GM21786 (cell line): ENCODE measurements around the gene ZNF619.
"Not testable (repeated sequence)": the region's sequence is repeated elsewhere in the genome, so short reads cannot be mapped to it uniquely, and the experiment has no call there.

Experiments
- ATAC-seq: cut with Tn5 transposase; IDR thresholded peaks from one replicate; pipeline ENCODE4 v1.9.1; 2021; ENCODE audit not compliant: unreplicated experiment

ZNF619 gene

DNA sequence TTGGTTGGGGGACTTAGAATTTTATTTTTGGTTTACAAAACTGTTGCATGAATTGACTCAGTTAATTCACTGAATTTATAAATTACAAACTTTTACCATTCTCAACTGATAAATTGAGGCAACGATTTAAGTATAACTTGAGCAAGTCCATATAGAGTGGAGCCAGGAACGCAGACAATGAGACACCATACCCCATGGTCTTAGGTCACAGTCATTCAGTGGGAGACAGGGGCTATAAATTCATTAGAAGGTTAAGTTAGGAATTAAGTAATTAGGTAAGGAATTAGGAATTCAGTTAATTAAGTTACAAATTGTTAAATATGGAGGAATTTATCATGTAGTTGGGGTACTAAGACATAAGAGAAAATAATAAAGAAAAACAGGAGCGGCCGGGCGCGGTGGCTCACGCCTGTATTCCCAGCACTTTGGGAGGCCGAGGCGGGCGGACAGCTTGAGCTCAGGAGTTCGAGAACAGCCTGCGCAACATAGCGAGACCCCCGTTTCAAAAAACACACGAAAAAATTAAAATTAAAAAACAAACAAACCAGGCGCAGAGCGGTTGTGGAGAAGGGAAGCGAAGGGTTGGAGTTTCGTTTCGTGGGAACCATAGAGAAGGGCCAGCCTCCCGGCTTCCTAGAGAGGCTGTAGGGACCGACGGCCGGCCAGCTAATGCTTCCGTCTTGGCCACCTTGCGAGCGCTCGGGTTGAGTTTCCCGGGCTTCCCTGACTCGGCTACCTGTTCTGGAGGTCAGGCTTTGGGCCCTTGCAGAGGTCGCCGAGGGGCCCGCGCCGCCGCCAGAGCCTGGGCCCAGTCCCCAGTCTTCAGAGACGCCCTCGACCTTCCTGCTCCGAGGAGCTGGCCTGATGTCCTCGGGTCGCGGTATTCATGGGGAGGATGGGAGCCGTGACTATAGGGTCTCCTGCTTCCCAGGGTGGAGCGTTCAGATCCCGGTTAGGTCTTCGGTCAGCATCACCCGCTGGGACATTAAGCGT, at the start of gene ZNF619:
ZNF619 (plus strand) TSS at position 645 of the 993 bp plus-strand sequence. CDS start 858 bp downstream, outside the sequence.
- ATAC-seq = peak; percentile 84

DNA sequence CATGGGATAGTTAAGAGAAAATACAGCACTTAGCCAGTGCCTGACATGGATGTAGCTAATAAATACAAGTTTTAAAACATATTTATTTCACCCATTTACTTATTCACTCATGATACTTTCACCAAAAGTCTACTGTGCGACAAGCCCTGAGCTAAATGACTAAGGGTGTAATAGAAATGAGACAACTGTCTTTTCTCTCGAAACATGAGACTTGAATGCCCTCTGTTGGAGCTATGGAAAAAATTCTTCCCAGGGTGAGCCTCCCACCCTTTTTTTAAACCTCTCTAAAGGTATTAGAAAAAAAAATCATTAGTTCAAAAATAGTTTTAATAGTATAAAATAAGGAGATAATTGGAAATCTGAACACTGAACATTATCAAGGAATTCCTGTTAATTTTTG, 44.1 kb upstream of the ZNF619 start:
- ATAC-seq = no peak

- no peak for ATAC-seq
Measured at GRCh38 chr3:40437889-40438288, 39.0 kb upstream of the ZNF619 start.

DNA sequence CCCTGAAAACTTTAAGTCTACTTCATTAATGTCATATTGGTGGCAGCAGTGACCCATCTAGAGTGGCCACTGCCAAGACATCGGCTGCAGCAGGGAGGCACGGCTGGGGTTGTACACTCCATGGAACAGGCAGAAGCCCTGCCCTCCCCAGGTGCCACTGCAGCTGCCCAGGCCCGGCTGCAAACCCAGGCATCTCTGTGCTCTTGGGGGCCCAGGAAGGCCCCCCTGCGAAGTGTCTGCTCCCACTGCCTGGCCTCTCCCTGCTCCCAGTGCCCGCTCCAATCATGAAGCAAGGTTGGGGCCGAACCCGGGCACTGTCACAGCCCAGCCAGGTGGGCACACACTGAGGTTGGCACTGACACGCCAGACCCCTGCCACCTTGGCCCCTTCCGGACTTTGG, 31.9 kb upstream of the ZNF619 start:
- no peak for ATAC-seq

DNA sequence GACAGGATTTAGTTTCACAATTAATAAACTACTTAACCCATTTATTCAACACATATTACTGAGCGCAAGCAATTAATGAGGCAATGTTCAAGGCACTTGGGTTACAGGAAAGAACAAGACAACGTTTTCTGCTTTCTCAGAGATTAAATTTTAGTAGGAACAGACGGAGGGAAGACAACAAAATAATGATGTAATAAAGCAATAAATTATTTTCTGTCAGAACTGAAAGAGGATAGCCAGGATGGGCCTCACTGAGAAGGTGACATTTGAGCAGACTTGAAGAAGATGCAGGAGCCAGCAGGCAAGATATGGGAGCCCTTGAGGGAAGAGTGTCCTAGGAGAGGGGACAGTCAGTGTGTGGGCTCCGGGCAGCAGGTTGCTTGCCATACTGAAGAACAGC, 31.0 kb upstream of the ZNF619 start:
- ATAC-seq = no peak

GRCh38 chr3:40450438-40450837, 26.5 kb upstream of the ZNF619 start:
- ATAC-seq = no peak

- ATAC-seq = no peak
Measured at GRCh38 chr3:40451551-40451950, 25.4 kb upstream of the ZNF619 start.

DNA sequence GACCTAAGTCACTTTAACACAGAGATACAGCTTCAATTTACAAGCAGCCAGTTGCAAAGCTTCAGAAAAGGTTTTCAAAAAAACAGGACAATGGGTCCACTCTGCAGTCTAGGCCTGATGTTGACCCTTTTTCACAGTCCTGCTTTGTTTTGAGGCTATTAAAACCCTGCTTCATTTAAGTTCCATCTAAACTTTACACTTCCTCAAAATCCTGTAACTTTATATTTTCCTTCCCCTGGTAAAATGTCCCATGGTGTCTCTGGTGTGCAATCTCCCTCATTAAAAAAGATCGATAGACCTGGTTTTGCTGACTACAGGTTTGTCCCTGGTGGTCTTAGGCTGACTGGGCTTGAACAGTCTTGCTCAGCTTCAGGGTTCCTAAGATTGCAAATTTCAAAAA, 24.9 kb upstream of the ZNF619 start:
- no peak for ATAC-seq

DNA sequence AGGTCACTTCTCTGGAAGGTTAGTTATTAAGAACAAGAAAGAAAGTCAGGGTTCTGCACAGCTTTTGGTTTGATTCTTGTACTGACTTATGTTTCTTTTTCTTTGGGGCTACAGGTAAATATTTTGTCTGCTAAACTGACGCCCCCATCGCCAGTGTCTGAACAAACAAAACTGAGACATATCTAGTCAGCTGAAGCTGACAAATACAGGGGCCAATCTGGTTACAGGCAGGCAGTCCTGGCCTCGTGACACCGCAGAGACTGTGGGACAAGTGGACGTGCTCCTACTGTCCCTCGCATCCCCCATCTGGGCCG, 24.4 kb upstream of the ZNF619 start:
- ATAC-seq = no peak

DNA sequence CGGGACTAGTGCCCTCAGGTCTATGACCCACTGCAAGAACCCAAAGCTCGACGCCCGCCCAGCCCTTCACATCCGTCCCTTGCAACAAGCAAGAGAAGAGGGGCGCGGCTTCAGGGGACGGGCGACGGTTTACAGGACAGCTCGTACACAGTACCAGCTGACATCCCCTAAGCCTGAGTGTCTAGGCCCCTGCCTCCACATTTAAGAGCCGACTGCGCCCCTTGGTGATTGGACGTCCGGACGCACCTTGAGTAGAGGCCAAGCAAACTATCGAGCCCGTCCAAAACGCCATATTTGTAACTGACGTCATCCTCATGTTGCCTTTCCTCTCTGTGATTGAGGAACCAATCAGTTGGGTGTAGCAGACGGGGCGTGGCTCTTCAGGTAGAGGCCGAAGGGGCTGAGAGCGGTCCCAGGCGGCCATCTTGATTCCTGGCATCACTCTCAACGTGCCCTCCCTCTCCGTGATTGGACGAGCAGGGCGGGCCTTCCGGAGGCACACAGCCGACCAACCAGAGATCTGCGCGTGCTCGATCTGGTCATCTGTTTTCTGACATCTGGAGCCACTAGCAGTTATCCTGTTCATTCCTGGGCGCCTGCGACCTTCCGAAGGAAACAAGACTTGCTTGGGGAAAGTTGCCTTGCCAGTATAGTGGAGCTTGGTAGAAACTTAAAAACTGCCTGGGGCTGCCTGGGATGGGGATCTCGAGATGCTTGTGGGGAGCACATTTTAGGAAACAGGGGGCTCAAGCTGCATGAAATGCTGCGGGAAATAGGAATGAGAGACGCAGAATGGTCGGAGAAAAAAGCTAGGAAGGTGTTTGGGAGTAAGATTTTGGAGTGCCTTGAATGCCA, 23.8 kb upstream of the ZNF619 start:
- peak; percentile 96 for ATAC-seq

DNA sequence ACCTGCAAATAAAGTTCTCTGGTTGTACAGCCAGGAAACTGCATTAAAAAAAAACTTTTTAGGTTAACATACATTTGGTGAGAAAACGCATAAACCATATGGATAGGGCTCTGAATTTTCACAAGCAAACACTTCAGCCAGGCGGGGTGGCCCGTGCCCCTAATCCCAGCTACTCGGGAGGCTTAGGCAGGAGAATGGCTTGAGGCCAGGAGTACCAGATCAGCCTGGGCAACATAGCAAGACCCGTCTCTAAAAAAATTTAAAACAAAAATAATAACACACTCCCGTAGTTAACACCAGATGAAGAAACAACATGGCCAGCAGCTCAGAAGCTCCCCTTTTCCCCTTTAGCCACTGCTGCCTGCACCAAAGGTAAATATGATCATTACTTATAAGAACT, 23.0 kb upstream of the ZNF619 start:
- no peak for ATAC-seq

DNA sequence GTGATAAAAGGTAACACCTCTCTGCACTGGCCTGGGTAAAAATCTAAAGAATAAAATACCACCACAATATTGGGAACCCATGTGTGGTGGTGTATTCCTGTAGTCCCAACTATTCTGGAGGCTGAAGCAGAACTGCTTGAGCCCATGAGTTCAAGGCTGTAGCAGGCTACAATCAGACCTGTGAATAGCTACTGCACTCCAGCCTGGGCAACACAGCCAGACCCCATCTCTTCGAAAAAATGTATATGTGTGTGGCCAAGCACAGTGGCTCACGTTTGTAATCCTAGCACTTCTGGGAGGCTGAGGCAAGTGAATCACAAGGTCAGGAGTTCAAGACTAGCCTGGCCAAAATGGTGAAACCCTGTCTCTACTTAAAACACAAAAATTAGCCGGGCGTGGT, 21.6 kb upstream of the ZNF619 start:
- no peak for ATAC-seq

GRCh38 chr3:40456279-40456939, 20.5 kb upstream of the ZNF619 start:
- ATAC-seq = no peak

DNA sequence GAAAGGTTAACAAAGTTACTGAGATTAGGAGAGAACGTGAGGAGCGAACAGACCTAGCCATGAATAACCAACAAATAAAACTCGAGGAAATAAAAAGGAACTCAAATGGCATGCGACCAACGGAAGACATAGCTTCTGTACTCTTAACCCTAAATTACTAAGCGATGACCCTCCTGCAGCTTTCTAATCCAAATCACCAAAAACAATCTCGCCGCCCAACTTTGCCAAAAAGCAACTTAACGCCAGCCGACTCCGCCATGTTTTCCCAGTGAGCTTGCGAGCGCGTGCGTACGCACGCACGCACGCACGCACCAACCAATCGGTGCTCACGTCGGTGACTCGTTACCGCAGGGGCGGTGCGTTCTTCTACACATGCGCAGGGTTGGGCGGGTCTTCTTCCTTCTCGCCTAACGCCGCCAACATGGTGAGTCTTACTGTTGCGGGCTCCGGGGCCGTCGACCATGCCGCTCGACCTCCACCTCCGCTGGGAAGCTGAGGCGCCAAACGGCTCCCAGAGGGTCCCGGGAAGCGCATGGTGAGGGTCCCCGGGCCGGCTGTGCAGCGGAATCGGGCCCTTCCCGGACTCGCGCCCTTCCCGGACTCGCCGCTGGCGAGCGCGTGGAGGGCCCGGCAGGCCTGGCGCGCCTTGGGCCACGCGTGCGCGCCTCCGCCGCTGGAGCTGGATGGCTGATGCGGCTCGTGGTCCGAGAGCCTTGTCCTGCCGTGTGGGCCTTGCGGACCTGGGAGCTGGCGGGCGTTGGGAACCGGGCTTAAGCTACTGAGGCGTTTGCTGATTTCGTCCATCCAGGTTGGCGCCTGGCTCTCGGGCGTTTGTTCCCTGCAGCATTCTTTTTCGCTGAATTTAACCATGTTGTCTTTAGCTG, 19.7 kb upstream of the ZNF619 start, which contains the start of gene RPL14:
RPL14 (plus strand) TSS at position 400 of the 884 bp plus-strand sequence; CDS start at position 533, 133 bp downstream.
- peak; percentile 62 for ATAC-seq

GRCh38 chr3:40458473-40458872, 18.4 kb upstream of the ZNF619 start:
- no peak for ATAC-seq

GRCh38 chr3:40460481-40460880, 16.4 kb upstream of the ZNF619 start:
- ATAC-seq = not testable (repeated sequence)

GRCh38 chr3:40461161-40461560, 15.8 kb upstream of the ZNF619 start:
- no peak for ATAC-seq

- ATAC-seq = not testable (repeated sequence)
Measured at GRCh38 chr3:40462838-40463237, 14.1 kb upstream of the ZNF619 start.

- no peak for ATAC-seq
Measured at GRCh38 chr3:40463579-40463978, 13.3 kb upstream of the ZNF619 start.
